ENCODE data around the gene TPX2. TPM values are rescaled to one million over a fixed set of nuclear protein-coding genes. Genes with fewer than 3 reads are reported as not detected.

Gene TPX2
- total RNA-seq, 1 donor from 2014 or later, result 278 TPM

- Mint-ChIP-seq H3K27ac (no peak overlapping the region), H3K4me1 (no peaks in the 10 kb centered on the region), H3K4me3 (no peak overlapping the region), H3K27me3 (ENCODE audit: insufficient read depth, low read depth) (no peaks in the 10 kb centered on the region), H3K36me3 (peaks cover 28% of the 10 kb centered on the region), H3K9me3 (no peaks in the 10 kb centered on the region)
- TF ChIP-seq EZH2phosphoT487 (IDR thresholded peaks at IDR 0.05), result no peak
- no peak for TF ChIP-seq EZH2 (IDR thresholded peaks at IDR 0.05)
- TF ChIP-seq, protein P1, sequence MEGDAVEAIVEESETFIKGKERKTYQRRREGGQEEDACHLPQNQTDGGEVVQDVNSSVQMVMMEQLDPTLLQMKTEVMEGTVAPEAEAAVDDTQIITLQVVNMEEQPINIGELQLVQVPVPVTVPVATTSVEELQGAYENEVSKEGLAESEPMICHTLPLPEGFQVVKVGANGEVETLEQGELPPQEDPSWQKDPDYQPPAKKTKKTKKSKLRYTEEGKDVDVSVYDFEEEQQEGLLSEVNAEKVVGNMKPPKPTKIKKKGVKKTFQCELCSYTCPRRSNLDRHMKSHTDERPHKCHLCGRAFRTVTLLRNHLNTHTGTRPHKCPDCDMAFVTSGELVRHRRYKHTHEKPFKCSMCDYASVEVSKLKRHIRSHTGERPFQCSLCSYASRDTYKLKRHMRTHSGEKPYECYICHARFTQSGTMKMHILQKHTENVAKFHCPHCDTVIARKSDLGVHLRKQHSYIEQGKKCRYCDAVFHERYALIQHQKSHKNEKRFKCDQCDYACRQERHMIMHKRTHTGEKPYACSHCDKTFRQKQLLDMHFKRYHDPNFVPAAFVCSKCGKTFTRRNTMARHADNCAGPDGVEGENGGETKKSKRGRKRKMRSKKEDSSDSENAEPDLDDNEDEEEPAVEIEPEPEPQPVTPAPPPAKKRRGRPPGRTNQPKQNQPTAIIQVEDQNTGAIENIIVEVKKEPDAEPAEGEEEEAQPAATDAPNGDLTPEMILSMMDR (IDR thresholded peaks at IDR 0.05), result no peak
- Histone ChIP-seq H3K27ac (no peak overlapping the region), H3K4me1 (no peaks in the 10 kb centered on the region), H3K4me3 (no peak overlapping the region), H3K9ac (no peak overlapping the region), H3K27me3 (no peaks in the 10 kb centered on the region), H3K9me3 (ENCODE audit: low read depth) (no peaks in the 10 kb centered on the region), H3K4me2 (no peak overlapping the region), H3K36me3 (peaks cover 27% of the 10 kb centered on the region), H4K20me1 (ENCODE audit: low read depth) (peaks cover 14% of the 10 kb centered on the region), H3K79me2 (ENCODE audit: low read depth) (no peaks in the 10 kb centered on the region), H3F3A (ENCODE audit: low read depth) (peaks cover 8% of the 10 kb centered on the region), H2AFZ (replicated peaks) (no peak overlapping the region)
- no peak for DNase-seq (ENCODE audit: low spot score)
Measured at GRCh38 chr20:31785089-31785488, 46.0 kb downstream of the TPX2 start.

GRCh38 chr20:31788578-31788977, 49.5 kb downstream of the TPX2 start:
- Histone ChIP-seq H4K20me1 (ENCODE audit: low read depth) (peaks cover 7% of the 10 kb centered on the region), H3F3A (ENCODE audit: low read depth) (peaks cover 3% of the 10 kb centered on the region), H2AFZ (replicated peaks) (no peak overlapping the region), H3K27me3 (no peaks in the 10 kb centered on the region), H3K9ac (no peak overlapping the region), H3K4me1 (no peaks in the 10 kb centered on the region), H3K27ac (no peak overlapping the region), H3K79me2 (ENCODE audit: low read depth) (no peaks in the 10 kb centered on the region), H3K36me3 (peaks cover 26% of the 10 kb centered on the region), H3K4me3 (no peak overlapping the region), H3K4me2 (no peak overlapping the region), H3K9me3 (ENCODE audit: low read depth) (no peaks in the 10 kb centered on the region)
- Mint-ChIP-seq H3K9me3 (no peaks in the 10 kb centered on the region), H3K27ac (no peak overlapping the region), H3K4me1 (no peaks in the 10 kb centered on the region), H3K27me3 (ENCODE audit: insufficient read depth, low read depth) (no peaks in the 10 kb centered on the region), H3K4me3 (no peak overlapping the region), H3K36me3 (peaks cover 25% of the 10 kb centered on the region)
- TF ChIP-seq EZH2phosphoT487 (IDR thresholded peaks at IDR 0.05), result no peak
- TF ChIP-seq, protein P1 (IDR thresholded peaks at IDR 0.05), result no peak
- no peak for TF ChIP-seq EZH2 (IDR thresholded peaks at IDR 0.05)
- no peak for DNase-seq (ENCODE audit: low spot score)

DNA sequence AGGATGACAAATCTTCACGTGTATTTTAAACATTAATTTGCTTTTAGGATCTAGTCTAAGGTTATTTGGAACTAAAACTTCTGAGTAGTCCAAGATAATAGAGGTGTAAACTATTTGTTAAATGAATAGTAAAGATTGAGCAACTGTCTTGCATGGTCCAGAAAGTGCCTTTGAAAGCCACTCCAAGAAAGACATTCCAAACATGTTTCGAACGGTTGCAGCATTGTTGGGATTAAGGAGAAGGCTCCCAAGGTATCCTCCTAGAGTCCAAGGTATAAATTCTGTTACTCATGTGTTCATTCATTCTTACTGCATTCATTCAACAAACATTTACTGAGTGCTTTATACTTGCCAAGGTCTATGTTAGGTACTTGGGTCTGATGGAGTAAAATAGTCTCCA, 51.3 kb downstream of the TPX2 start:
- peaks cover 7% of the 10 kb centered on the region for H4K20me1 ChIP-seq (ENCODE audit: low read depth)
- no peak for DNase-seq (ENCODE audit: low spot score)
- H2AFZ ChIP-seq (replicated peaks), result no peak overlapping the region
- no peaks in the 10 kb centered on the region for H3K9me3 ChIP-seq (ENCODE audit: low read depth)
- no peak overlapping the region for H3K9ac ChIP-seq
- no peaks in the 10 kb centered on the region for H3F3A ChIP-seq (ENCODE audit: low read depth)
- TF ChIP-seq, protein P1 (IDR thresholded peaks at IDR 0.05), result no peak
- TF ChIP-seq EZH2 (IDR thresholded peaks at IDR 0.05) (no peak), EZH2phosphoT487 (IDR thresholded peaks at IDR 0.05) (no peak)
- H3K4me3 Mint-ChIP-seq, result no peak overlapping the region
- H3K4me2 ChIP-seq, result no peak overlapping the region
- peaks cover 24% of the 10 kb centered on the region for H3K36me3 ChIP-seq
- H3K27ac Mint-ChIP-seq, result no peak overlapping the region
- H3K4me1 Mint-ChIP-seq, result no peaks in the 10 kb centered on the region
- H3K27me3 ChIP-seq, result no peaks in the 10 kb centered on the region
- H3K9me3 Mint-ChIP-seq, result no peaks in the 10 kb centered on the region
- H3K27me3 Mint-ChIP-seq (ENCODE audit: insufficient read depth, low read depth), result no peaks in the 10 kb centered on the region
- H3K27ac ChIP-seq, result no peak overlapping the region
- H3K4me3 ChIP-seq, result no peak overlapping the region
- no peaks in the 10 kb centered on the region for H3K79me2 ChIP-seq (ENCODE audit: low read depth)
- peaks cover 28% of the 10 kb centered on the region for H3K36me3 Mint-ChIP-seq
- H3K4me1 ChIP-seq, result no peaks in the 10 kb centered on the region
